Activated CD8-positive, alpha-beta memory T cell treated with anti-CD3 and anti-CD28 coated beads for 24 hours (primary cell): Measurements from ENCODE around the gene TMEM150B.

Experiments
- DNase-seq: peaks from one replicate; pipeline ENCODE4 v3.0.0-alpha.2; 2020

The TMEM150B gene

GRCh38 chr19:55304279-55304978 is 20.7 kb downstream of the TMEM150B start:
- no peak for DNase-seq

- no peak for DNase-seq
Observed at GRCh38 chr19:55303477-55303876, 21.7 kb downstream of the TMEM150B start.

- DNase-seq: no peak
Observed at GRCh38 chr19:55302318-55302703, 22.8 kb downstream of the TMEM150B start.

- DNase-seq: peak; percentile 100
Observed at GRCh38 chr19:55301459-55302317, 23.5 kb downstream of the TMEM150B start.

GRCh38 chr19:55300886-55301458 is 24.2 kb downstream of the TMEM150B start:
- DNase-seq: no peak

GRCh38 chr19:55299991-55300390 is 25.1 kb downstream of the TMEM150B start:
- DNase-seq: no peak

- DNase-seq: no peak
Observed at GRCh38 chr19:55297267-55297666, 27.9 kb downstream of the TMEM150B start.

- no peak for DNase-seq
Observed at GRCh38 chr19:55289117-55289796, 35.9 kb downstream of the TMEM150B start.

- DNase-seq: no peak
Observed at GRCh38 chr19:55287361-55288079, 37.6 kb downstream of the TMEM150B start.

GRCh38 chr19:55285229-55285890 is 39.8 kb downstream of the TMEM150B start:
- no peak for DNase-seq

- no peak for DNase-seq
Observed at GRCh38 chr19:55284405-55285058, 40.6 kb downstream of the TMEM150B start.

GRCh38 chr19:55283548-55284377 is 41.4 kb downstream of the TMEM150B start, which contains the start of gene BRSK1:
Gene BRSK1 (plus strand): TSS chr19:55283997. CDS start chr19:55284443, 446 bp downstream.
- DNase-seq: peak; percentile 71

- peak; percentile 99 for DNase-seq
Observed at GRCh38 chr19:55279770-55280643, 45.1 kb downstream of the TMEM150B start, which contains the start of gene HSPBP1. Gene HSPBP1 (minus strand): TSS chr19:55280110. CDS start chr19:55279608, 502 bp downstream.

- DNase-seq: no peak
Observed at GRCh38 chr19:55279340-55279739, 45.8 kb downstream of the TMEM150B start.

GRCh38 chr19:55278391-55279135 is 46.6 kb downstream of the TMEM150B start:
- no peak for DNase-seq

GRCh38 chr19:55277494-55277893 is 47.6 kb downstream of the TMEM150B start:
- no peak for DNase-seq

- no peak for DNase-seq
Observed at GRCh38 chr19:55276720-55277430, 48.3 kb downstream of the TMEM150B start.
